SK-N-SH treated with all-trans-retinoic acid at 6 μM for 48 hours (cell line): ENCODE results near the gene SEMA5A.

Experiments used
- ATAC-seq: fragments of 200-7000 bp; cut with Tn5 transposase; 3 replicates; pipeline ENCODE4 v1.9.1; 2020; ENCODE audit warnings: mild to moderate bottlenecking, moderate library complexity
- ARNTL ChIP-seq: fragments of 450-650 bp; formaldehyde crosslinking; IDR thresholded peaks from 2 replicates; pipeline ENCODE4 v1.5.0; 2020; ENCODE audit warnings: low read depth, mild to moderate bottlenecking, moderate library complexity, borderline replicate concordance
- BACH2 ChIP-seq: fragments of 250-450 bp; sonication (Bioruptor Pico); IDR thresholded peaks from 2 replicates; pipeline ENCODE4 v1.9.0; 2021; ENCODE audit warnings: mild to moderate bottlenecking, borderline replicate concordance
- CREB5 ChIP-seq: fragments of 250-450 bp; sonication (Bioruptor Pico); IDR thresholded peaks from 2 replicates; pipeline ENCODE4 v1.5.1; 2020; ENCODE audit warnings: low read depth, mild to moderate bottlenecking, moderate library complexity
- CSDC2 ChIP-seq: fragments of 250-450 bp; sonication (Bioruptor Pico); IDR thresholded peaks from 2 replicates; pipeline ENCODE4 v1.5.0; 2020; ENCODE audit warnings: mild to moderate bottlenecking, moderate library complexity
- CSRNP3 ChIP-seq: fragments of 250-450 bp; sonication (Bioruptor Pico); IDR thresholded peaks from 2 replicates; pipeline ENCODE4 v1.5.1; 2021; ENCODE audit warnings: mild to moderate bottlenecking, moderate library complexity
- ESRRG ChIP-seq: fragments of 250-450 bp; sonication (Bioruptor Pico); IDR thresholded peaks from 2 replicates; pipeline ENCODE4 v1.6.1; 2021; ENCODE audit warnings: mild to moderate bottlenecking
- GLIS3 ChIP-seq: fragments of 250-450 bp; sonication (Bioruptor Pico); IDR thresholded peaks from 2 replicates; pipeline ENCODE4 v1.5.0; 2020; ENCODE audit warnings: mild to moderate bottlenecking, moderate library complexity
- PATZ1 ChIP-seq: fragments of 250-450 bp; sonication (Bioruptor Pico); IDR thresholded peaks from 2 replicates; pipeline ENCODE4 v1.8.0; 2020; ENCODE audit warnings: mild to moderate bottlenecking, moderate library complexity, borderline replicate concordance
- PPARA ChIP-seq: fragments of 250-450 bp; sonication (Bioruptor Pico); IDR thresholded peaks from 2 replicates; pipeline ENCODE4 v1.5.0; 2020; ENCODE audit warnings: mild to moderate bottlenecking, borderline replicate concordance
- RARB ChIP-seq: fragments of 250-450 bp; sonication (Bioruptor Pico); IDR thresholded peaks from 2 replicates; pipeline ENCODE4 v1.8.0; 2021; ENCODE audit warnings: mild to moderate bottlenecking, moderate library complexity
- SNAI2 ChIP-seq: fragments of 250-450 bp; sonication (Bioruptor Pico); IDR thresholded peaks from 2 replicates; pipeline ENCODE4 v1.5.0; 2020; ENCODE audit warnings: mild to moderate bottlenecking, moderate library complexity
- TCF4 ChIP-seq: fragments of 250-450 bp; sonication (Bioruptor Pico); IDR thresholded peaks from 2 replicates; pipeline ENCODE4 v1.8.0; 2021; ENCODE audit warnings: mild to moderate bottlenecking, moderate library complexity, borderline replicate concordance
- TOX ChIP-seq: fragments of 250-450 bp; sonication (Bioruptor Pico); IDR thresholded peaks from 2 replicates; pipeline ENCODE4 v1.8.0; 2021; ENCODE audit warnings: mild to moderate bottlenecking, moderate library complexity, borderline replicate concordance
- TSHZ2 ChIP-seq: fragments of 250-450 bp; sonication (Bioruptor Pico); IDR thresholded peaks from 2 replicates; pipeline ENCODE4 v1.5.0; 2020; ENCODE audit warnings: mild to moderate bottlenecking, moderate library complexity
- ZC3H10 ChIP-seq: fragments of 250-450 bp; sonication (Bioruptor Pico); IDR thresholded peaks from 2 replicates; pipeline ENCODE4 v1.5.1; 2021; ENCODE audit warnings: mild to moderate bottlenecking, moderate library complexity
- ZFP3 ChIP-seq: fragments of 250-450 bp; sonication (Bioruptor Pico); IDR thresholded peaks from 2 replicates; pipeline ENCODE4 v1.5.0; 2020; ENCODE audit warnings: mild to moderate bottlenecking, moderate library complexity
- ZFP30 ChIP-seq: fragments of 450-650 bp; formaldehyde crosslinking; IDR thresholded peaks from 2 replicates; pipeline ENCODE4 v1.5.0; 2022; ENCODE audit warnings: mild to moderate bottlenecking, moderate library complexity
- ZNF565 ChIP-seq: fragments of 450-650 bp; formaldehyde crosslinking; conservative IDR thresholded peaks from 2 replicates; pipeline ENCODE4 v1.5.0; 2020; ENCODE audit warnings: low read depth, mild to moderate bottlenecking, moderate library complexity
- ZNF70 ChIP-seq: fragments of 450-650 bp; formaldehyde crosslinking; IDR thresholded peaks from 2 replicates; pipeline ENCODE4 v1.5.0; 2020; ENCODE audit warnings: mild to moderate bottlenecking, moderate library complexity
- ZNF8 ChIP-seq: fragments of 450-650 bp; formaldehyde crosslinking; IDR thresholded peaks from 2 replicates; pipeline ENCODE4 v1.5.0; 2020; ENCODE audit warnings: mild to moderate bottlenecking, moderate library complexity

Gene SEMA5A

GRCh38 chr5:9188956-9189355, 356.9 kb downstream of the SEMA5A start:
- TF ChIP-seq ZNF8 (CRISPR knock-in tag) (no peak), RARB (no peak), BACH2 (no peak), TSHZ2 (CRISPR knock-in tag) (no peak), TOX (CRISPR knock-in tag) (no peak), GLIS3 (CRISPR knock-in tag) (no peak), ARNTL (no peak), CREB5 (CRISPR knock-in tag) (no peak)
- ATAC-seq, result no peak; the same call in 2 of the 3 replicates

GRCh38 chr5:9188131-9188530, 357.7 kb downstream of the SEMA5A start:
- no peak for TF ChIP-seq BACH2
- TF ChIP-seq RARB, result no peak
- no peak for TF ChIP-seq SNAI2
- TF ChIP-seq ZFP30 (CRISPR knock-in tag), result no peak
- no peak for TF ChIP-seq TSHZ2 (CRISPR knock-in tag)
- no peak for TF ChIP-seq ZNF70 (CRISPR knock-in tag)
- no peak for TF ChIP-seq ESRRG (CRISPR knock-in tag)
- no peak for TF ChIP-seq PPARA (CRISPR knock-in tag)
- peak; percentile 88 for ATAC-seq

- no peak for ATAC-seq
- TF ChIP-seq ZNF8 (CRISPR knock-in tag), result no peak
- TF ChIP-seq PPARA (CRISPR knock-in tag), result no peak
- TF ChIP-seq ZNF70 (CRISPR knock-in tag), result no peak
- no peak for TF ChIP-seq BACH2
- no peak for TF ChIP-seq CREB5 (CRISPR knock-in tag)
- TF ChIP-seq PATZ1 (CRISPR knock-in tag), result no peak
- no peak for TF ChIP-seq ZC3H10 (CRISPR knock-in tag)
- TF ChIP-seq RARB, result no peak
- TF ChIP-seq GLIS3 (CRISPR knock-in tag), result no peak
- no peak for TF ChIP-seq ZNF565
- TF ChIP-seq TCF4, result no peak
- no peak for TF ChIP-seq ZFP3 (CRISPR knock-in tag)
- TF ChIP-seq, all 23 proteins: peak for 0
These were observed 358.3 kb downstream of the SEMA5A start for GRCh38 chr5:9187614-9188013.

GRCh38 chr5:9186069-9186468, 359.8 kb downstream of the SEMA5A start:
- TF ChIP-seq CSRNP3 (CRISPR knock-in tag), result no peak
- TF ChIP-seq ZC3H10 (CRISPR knock-in tag), result no peak
- TF ChIP-seq ZNF70 (CRISPR knock-in tag), result no peak
- no peak for TF ChIP-seq ARNTL
- TF ChIP-seq CSDC2, result no peak
- TF ChIP-seq ZNF8 (CRISPR knock-in tag), result no peak
- TF ChIP-seq ZFP30 (CRISPR knock-in tag), result no peak
- TF ChIP-seq TSHZ2 (CRISPR knock-in tag), result no peak
- TF ChIP-seq TCF4, result no peak
- no peak for TF ChIP-seq TOX (CRISPR knock-in tag)
- TF ChIP-seq SNAI2, result no peak
- ATAC-seq, result no peak
